ENCODE data around the gene TNFAIP8.

The TNFAIP8 gene

DNA sequence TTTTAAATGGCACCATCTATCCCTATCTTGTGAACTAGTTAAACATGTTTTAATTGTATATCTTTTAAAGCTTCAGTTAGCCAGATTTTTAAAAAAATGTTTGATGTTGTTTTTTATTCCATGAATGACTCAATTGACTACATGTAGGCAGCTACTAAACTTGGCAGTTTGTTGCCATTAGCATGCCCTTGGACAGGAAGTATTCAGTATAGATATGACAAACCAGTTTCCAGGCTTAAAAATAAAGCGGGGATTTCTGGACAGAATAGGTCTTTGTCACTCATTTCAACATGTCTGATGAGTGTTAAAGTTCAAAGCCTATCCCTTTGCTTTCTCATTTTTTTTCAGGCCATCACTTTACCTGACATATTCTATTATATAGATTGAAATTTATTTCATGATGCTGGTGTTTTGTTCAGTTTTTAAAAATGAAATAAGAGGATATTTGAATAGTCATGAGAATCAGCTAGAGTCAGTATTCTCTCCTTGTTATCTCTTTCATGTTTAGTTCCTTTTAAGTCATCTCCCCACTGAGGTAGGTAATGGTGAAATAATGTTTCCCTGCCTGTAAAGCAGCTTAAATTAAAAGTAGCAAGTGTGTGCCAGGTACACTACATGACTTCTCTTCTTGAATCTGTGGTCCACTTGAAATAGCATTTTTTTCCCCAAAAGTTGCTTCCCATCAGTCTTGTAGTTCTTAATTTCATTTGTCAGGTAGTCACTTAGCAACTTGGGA lies 11.9 kb downstream of the TNFAIP8 start:
- no peak for DNase-seq (ENCODE audit: low spot score)

DNA sequence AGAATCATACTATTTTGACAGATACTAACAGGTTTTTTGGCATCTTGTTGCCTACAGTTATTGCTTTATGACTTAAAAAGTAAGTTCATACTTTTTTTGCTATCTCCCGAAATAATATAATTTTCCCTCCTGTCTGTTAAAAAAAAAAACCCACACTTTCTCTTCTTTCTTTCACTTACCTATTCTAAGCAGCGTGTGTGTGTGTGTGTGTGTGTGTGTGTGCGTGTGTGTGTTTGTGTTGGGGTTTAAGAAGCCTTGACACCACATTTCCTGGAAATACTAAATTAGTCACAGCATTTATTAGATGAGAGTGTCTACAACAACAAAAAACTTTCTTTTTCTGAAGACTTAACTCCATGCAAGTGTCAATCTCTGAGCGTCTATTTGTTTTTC lies 12.4 kb downstream of the TNFAIP8 start:
- DNase-seq (ENCODE audit: low spot score): no peak

DNA sequence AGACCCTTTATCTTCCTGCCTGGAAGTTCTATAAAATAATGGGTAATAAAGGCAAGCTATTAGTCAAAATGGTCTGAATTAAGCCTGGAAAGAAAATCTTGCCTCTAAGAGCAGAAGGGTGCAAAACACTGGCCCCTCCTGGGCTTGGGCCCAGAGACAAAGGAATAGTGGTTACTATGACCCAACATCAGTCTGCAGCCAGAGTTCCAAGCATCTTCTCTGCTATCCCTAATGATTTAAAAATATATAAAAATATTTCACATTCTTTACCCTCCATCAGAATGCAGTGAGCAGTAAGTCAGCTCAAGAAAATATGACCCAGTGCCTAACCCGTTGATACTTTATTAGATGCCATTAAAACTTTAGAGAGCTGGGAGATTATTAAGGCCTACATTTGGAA lies 14.7 kb downstream of the TNFAIP8 start:
- DNase-seq (ENCODE audit: low spot score): no peak

DNA sequence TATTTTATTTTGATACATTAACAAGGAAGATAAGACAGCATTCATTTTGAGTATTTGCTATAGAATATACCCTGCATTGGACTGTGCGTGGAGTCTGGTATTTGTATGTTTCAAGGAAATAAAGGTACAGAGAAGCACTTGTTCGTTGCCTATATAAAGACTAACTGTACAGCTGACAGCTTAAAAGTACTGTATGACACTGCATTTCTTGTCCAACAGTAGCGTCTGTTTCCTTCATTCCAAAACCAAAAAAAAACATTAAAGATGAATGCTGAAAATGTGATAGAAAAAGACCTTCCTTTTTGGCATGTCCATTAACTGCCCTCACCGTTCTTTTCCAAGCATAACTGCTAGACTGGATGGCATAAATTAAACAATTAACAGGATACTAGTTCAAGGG lies 15.3 kb downstream of the TNFAIP8 start:
- DNase-seq (ENCODE audit: low spot score): no peak

DNA sequence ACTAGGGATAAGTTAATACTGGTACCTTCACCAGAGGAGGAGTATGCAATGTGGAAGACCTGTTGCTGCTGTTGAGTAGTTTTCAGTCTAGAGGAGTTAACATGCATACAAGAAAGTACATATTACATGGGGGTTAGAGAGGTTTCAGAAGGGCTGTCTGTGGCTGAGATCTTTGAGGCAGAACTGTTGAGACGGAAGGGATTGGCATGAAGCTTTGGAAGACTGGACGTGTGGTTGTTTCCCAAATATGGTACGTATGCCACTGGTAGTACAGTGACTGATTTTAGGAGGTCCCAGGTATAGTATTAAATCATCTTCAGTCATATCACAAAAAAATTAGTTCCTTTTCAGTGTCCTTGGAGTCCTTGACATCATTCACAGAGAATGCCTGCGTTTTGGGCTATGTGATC lies 17.6 kb downstream of the TNFAIP8 start:
- DNase-seq (ENCODE audit: low spot score): no peak

DNA sequence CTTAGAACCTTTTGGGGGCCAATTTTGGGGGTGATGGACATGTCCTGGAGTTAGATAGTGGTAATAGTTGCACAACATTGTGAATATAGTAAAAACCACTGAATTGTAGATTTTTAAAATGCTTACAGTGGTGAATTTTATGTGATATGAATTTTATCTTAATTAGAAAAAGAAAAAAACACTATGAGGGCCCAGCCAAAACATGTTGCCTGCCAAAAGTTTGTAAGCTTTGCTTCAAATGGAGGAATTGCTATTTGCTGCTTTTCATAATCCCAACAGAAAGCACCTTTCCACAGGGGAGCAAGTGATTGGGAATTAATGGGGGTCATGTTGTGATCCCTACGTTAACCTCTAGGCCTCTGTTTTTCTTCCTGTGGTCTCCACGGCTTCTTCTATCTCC lies 19.1 kb downstream of the TNFAIP8 start:
- no peak for DNase-seq (ENCODE audit: low spot score)

DNA sequence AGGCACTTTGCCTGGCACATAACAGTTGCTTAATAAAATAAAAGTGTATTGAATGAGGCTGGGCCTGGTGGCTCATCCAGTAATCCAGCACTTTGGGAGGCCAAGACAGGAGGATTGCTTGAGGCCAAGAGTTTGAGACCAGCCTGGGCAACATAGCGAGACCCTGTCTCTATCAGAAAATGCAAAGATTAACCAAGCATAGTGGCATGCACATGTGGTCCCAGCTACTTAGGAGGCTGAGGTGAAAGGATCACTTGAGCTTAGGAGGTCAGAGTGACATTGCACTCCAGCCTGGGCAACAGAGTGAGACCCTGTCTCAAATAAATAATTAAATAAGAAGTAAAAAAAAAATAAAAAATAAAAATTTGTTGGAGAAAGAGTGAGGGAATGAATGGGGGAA lies 21.2 kb downstream of the TNFAIP8 start:
- DNase-seq (ENCODE audit: low spot score): no peak

DNA sequence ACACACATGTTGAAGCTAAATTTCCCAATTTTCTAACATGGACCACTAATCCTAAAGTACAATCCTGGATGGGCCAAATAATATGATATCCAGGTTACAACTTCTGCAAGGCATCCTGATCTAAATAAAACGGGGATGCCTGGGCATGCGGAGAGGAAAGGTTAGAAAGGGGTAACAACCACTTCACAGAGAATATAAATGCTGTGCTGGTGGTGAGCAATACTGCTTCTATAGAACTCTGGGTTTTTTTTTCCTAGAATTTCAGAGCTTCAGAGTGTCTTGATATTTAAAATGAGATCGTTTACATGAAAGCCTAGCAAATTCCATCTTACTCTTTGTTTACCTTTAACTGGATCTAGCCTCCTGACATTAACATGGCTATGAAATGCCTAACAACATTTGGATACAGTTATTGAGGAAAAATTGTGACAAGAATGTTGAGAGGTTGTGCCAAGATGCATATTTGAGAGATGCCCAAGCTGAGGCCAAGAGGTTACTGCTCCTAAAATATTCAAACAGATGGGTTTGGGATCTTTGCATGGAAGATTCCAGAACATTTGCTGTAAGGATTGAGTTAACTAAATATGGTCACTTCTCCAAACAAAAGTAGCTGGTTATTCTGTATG lies 22.4 kb downstream of the TNFAIP8 start:
- DNase-seq (ENCODE audit: low spot score): no peak

DNA sequence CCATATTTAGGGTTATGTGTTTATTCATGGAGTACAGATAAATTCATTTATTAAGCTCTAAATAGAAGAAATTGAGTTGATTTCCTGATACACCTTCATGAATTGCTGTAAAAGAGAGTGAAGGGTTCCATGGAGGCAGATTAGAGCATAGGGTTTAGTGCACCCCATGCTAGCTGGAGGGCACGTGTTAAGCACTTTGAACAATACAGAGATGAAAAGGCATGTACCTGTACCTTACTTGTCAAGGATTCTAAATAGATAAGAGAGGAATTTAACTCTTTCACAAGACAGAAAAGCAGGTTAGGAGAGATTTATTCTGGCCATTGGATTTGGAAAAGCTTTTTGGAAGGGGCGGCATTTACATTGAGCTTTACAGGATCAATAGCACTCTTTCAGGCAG lies 23.3 kb downstream of the TNFAIP8 start:
- no peak for DNase-seq (ENCODE audit: low spot score)

DNA sequence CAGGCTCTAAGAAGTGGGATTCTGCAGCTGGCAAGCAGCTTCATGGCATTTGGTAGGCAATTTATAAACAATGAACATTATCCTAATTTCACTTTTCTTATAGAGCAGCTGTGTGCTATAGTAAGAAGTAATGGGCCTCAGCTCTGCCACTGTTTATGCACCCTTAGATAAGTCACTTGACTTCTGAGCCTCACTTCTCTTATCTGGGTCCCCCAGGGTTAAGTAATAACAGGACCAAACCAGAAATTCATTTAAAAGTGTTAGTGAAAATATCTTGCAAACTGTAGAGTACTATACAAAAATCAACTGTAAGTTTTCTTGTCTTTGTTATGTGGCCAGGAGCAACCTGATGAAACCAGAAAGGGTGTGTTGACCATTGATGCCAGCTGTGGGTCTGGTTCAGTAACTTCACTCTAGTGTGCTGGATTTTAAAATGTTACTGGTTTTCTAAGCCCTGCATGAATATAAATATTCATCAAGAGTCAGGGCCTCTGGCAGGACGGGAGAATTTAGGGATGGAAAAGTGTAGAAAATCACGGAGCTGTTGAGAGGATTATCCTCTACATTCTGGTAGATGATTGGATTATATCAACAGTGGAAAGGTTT lies 24.2 kb downstream of the TNFAIP8 start:
- no peak for DNase-seq (ENCODE audit: low spot score)

DNA sequence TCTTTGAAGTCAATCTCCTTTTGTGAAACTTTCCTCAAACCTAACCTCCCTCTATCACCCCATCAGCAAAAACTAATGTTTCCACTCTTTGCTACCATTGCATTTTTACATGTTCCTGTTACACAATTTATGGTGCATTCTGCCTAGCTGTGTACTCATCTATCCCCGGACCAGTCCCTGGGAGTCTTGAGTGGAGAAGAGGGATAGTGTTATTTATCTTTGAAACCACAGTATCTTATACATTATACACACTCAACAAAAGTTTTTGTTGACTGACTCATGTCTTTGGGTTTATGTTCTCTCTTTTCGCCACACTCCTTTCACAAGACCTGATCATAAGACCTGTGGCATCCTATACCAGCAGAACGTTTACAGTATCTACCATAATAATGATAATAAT lies 26.4 kb downstream of the TNFAIP8 start:
- DNase-seq (ENCODE audit: low spot score): no peak

DNA sequence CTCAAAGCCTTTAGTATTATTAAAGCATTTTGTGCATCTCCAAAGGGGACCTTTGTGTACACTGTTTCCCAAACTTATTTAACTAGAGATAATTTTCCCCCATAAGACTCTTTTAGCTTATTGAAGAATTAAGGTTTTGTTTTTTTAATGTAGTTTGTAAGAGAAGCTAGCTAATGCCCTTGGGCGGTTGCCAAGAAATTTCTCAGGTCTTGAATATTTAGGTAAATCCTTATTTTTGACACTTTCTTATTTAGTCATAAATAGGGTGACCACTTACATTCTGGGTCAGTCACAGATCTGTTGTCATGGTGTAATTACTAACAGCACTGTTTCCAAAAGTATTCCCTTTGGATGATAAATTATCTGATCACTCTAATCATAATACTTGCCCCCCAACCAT lies 27.2 kb downstream of the TNFAIP8 start:
- no peak for DNase-seq (ENCODE audit: low spot score)

DNA sequence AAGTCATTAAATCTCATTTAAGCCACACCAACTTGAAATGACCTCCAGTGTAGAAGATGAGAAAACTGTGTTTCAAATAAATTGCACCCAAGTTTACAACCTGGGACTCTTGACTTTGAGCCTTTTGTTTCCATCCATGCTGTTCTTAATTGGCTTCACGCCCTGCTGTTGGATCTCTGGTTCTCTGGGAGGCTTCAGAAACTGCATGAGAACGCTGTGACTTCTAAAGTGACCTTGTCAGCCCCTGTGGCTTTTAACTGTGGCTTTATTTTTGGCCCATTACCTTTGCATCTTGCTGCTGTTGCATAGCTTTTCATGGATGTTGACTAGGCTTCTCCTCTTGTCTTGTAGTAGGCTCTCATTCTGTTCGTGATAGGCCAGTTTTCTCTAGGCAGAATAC lies 29.3 kb downstream of the TNFAIP8 start:
- DNase-seq (ENCODE audit: low spot score): no peak

DNA sequence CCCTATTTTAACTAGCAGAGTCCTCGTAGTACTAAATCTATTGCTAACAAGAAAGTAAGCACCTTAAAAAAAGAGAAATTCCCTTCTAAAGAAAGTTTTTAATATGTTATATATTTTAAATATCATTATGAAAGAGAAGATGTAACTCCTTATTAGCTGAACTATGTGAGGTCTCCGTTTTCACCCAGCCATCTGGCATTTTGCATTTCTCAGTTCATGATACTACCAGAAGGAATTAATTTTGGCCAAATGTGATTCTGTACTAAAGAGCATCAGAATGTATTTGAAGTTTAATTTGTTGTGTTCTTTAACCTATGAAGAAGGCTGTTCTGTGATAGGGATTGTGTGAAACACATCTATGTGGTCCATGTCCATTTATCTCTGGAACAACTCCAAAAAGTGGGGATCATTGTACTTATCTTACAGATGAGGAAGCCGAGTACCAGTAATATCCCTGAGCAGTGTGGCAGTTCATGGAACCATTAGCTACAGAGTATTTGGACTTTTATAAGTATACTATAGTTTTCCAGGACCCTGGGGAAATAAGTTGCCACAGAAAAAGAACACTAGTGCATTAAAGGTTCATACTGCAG lies 29.8 kb downstream of the TNFAIP8 start:
- no peak for DNase-seq (ENCODE audit: low spot score)

DNA sequence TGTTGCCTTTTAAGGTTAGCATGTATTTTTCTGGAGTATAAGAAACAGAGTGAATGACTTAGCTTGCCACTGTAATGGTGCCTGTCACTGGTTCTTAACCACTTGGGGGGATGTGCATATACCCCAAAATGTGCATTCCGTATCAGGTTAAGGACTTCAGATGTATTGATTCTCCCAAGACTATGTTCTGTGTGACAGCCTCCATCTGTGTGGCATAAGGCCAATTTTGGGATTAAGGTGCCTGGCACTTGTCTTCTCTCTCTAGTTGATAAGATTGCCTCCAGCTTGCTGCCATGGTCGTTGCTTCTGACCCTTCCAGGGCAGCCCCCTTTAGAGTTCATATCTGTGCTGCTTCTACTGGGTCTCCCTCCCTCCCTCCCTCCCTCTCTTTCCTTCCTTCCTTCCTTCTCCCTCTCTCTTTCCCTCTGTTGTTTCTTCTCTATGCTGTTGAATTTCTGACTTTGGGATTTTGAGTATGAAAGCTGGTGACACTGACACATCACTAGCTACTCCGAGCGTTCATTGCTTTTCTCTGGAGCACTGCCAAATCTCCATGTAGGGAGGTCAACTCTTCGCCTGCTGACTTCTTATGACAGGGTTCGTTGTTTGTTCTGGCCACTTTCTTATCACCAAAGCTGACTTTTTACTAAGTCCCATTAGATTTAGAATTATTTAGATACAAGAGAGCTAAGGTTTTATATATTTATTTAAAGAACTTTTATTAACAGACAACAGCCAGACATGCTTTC lies 31.0 kb downstream of the TNFAIP8 start:
- DNase-seq (ENCODE audit: low spot score): no peak

DNA sequence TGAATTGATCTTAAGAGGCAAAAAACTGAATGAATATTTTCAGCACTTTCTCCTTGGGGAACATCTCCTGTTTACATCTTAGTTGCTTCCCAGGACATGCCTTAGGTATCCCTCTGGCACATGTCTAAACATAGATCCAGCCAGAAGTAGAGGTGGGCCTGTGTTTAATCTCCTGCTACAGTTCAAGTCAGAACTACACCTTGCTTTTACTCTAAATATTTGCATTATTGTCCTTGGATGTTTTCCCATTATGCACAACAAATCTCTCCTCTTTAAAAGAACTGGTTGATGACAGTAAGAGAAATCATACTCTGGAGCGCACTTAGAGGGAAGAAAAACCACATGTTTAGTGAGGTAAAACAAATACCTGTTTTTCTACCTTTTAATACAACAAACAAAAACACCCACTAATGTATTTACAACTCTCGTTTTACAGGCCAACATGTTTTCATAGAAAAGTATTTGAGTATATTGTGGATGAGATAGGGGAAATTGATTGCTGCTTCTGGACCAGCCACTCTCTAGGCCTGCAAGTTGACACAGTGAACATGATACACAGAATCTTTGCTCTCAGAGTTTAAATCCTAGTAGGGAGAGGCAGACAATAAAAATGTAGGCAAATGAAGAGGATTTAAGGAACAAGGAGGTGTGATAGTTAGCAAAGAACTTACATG lies 32.3 kb downstream of the TNFAIP8 start:
- no peak for DNase-seq (ENCODE audit: low spot score)

DNA sequence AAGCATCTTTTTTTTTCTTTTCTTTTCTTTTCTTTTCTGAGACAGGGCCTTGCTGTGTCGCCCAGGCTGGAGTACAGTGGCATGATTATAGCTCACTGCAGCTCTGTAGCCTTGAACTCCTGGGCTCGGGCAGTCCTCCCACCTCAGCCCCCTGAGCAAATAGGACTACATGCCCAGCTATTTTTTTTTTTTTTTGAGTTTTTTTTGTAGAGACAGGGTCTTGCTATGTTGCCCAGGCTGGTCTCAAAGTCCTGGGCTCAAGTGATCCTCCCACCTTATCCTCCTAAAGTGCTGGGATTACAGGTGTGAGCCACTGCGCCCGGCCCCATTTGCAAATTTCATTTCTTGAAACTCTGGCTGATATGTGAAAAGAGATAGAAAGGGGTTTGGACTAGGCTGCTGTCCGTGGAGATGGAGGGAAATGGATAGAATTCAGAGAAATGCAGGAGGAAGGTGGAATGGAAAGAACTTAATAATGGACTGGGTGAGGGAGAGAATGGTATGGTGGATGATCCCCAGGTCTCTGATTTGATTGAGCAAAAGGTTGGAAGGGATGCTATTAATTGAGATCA lies 32.9 kb downstream of the TNFAIP8 start:
- no peak for DNase-seq (ENCODE audit: low spot score)

DNA sequence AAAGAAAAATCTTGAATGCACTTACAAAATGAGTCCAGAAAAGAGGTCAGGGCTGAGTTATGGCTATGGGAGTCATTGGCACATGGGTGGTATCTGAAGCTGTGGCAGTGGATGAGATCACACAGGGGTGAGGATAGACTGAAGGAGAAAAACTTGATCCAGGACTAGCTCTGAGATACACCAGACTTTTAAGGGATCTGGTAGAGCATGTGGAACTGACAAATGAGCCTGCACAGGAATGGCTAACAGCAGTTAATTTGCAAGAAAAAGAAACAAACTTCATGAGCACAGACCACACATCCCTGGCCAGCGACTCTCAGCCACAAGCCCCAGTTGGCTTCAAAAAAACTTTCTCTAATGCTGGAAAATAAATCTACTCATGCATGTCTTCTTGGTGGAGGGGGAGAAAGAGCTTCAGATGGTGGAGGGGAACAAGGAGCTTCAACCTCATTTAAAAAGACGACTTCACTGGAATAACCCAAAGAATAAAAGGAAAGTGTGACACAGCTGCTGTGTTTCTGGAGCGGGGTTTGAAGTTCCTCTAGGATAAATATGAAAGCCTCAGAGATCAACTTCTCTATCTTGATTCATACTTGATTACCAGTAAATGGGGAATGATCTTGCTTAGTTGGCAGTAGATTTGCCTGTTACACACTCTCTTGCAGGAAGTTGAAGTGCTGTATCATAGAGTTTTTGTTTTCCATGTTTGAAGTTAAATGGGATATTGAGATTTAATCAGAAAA lies 33.6 kb downstream of the TNFAIP8 start:
- no peak for DNase-seq (ENCODE audit: low spot score)

DNA sequence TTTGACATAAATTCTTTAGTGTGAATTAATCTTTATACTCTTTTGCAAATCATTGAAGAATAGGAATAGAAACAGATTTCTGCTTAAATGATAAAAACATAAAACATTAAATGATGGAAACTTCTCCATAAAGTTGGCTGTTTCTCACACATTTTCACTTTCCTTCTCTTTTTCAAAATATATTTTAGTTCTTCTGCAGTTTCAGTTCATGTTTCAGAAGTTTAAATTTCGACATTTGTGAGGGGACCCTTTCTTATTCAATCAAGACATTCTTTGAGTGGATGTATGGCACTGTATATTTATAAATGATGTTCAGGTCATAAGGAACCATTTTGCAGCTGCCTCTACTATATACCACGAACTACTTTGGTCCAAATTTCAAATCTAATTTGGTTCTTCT lies 34.6 kb downstream of the TNFAIP8 start:
- no peak for DNase-seq (ENCODE audit: low spot score)

DNA sequence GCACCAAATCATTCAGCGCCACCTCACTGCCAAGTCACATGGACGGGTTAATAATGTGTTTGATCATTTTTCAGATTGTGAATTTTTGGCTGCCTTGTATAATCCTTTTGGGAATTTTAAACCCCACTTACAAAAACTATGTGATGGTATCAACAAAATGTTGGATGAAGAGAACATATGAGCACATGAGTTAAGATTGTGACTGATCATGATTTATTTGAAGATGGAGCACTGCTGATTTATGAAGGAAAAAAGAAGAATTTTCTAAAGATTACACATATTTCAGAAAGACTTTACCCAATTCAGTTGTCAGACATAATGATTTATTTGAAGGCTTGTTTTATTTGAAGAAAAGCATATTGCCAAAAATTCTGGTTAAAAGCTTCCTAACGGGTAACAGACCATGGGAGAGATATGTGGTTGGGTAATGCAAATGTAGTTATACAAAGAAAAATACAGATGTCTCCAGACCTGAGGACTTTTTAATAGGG lies 37.4 kb downstream of the TNFAIP8 start:
- DNase-seq (ENCODE audit: low spot score): no peak

DNA sequence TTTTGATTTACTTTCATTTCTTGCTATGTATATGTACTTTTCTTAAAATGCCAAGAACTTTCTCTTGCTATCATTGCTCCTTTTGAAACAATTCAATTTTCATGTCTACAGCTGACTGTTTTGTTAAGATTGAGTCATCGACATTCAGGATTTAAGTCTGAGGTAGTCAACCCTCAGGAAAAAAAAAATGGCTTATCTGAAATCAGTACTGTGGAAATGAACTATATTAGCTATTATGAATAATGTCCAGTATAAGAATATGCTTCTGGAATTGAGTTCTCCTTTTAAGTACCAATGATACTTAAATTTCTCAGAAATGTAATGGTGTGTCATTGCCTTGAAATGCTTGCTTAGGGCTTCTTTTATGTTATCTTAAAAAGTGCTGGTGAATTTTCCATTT lies 37.9 kb downstream of the TNFAIP8 start:
- no peak for DNase-seq (ENCODE audit: low spot score)
